Activated CD4-positive, alpha-beta T cell treated with anti-CD3 and anti-CD28 coated beads, Interleukin-2, Interleukin-4, amounts not matched to agents 100 ng/mL and 50 ng/mL, durations not matched to agents 16 hours and 8 hours (primary cell): Measurements from ENCODE around the gene MEAK7.
A peak's percentile ranks its signal among the peaks of the same experiment; 100 is the strongest.

ENCODE experiments used
- DNase-seq: peaks from one replicate; pipeline ENCODE4 v3.0.0-alpha.2; 2020; ENCODE audit warnings: low spot score

The MEAK7 gene

DNA sequence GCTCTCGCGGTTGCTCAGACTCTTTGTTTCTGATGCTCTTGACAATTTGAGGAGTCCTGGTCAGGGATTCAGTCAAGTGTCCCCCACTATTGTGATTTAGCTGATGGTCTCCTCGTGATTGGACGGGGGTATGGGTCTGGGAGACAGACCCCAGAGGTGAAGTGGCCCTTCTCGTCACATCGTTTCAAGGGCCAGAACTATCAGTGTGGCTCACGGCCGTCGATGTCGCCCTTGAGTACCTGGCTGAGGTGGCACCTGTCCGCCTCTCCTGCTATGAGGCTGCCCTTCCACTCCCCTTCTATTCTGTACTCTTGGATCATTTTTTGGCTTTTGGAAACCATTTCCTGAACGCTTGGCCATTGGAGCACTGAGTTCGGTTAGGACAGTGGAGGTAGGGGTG, 7.4 kb upstream of the MEAK7 start:
- no peak for DNase-seq

DNA sequence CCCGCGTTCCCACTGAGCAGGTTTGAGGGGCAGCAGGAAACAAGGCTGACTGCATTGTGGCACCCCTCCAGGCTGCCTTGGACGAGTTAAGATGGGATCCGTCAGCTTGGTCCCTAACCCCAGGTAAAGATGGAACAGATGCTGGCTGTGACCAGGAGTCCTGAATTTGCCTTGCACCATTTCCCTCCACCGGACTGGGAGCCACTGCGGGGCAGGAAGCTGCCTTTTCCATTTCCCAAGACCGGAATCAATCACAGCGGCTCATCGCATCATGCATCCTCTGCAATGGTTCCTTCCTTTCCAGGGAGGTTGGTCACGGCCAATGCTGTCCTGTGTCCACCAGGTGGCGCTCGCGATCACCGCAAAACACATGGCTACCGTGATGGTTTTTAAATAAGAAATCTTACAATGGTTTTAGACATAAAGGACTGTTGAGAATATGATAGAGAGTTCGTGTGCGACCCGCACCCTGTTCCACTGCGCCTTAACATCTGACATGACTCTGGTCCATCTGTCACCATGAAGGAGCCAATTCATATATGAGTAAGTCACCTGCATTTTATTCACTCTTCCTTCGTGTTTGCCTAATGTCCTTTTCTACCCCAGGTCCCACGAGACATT, 6.8 kb upstream of the MEAK7 start:
- peak; percentile 88 for DNase-seq

DNA sequence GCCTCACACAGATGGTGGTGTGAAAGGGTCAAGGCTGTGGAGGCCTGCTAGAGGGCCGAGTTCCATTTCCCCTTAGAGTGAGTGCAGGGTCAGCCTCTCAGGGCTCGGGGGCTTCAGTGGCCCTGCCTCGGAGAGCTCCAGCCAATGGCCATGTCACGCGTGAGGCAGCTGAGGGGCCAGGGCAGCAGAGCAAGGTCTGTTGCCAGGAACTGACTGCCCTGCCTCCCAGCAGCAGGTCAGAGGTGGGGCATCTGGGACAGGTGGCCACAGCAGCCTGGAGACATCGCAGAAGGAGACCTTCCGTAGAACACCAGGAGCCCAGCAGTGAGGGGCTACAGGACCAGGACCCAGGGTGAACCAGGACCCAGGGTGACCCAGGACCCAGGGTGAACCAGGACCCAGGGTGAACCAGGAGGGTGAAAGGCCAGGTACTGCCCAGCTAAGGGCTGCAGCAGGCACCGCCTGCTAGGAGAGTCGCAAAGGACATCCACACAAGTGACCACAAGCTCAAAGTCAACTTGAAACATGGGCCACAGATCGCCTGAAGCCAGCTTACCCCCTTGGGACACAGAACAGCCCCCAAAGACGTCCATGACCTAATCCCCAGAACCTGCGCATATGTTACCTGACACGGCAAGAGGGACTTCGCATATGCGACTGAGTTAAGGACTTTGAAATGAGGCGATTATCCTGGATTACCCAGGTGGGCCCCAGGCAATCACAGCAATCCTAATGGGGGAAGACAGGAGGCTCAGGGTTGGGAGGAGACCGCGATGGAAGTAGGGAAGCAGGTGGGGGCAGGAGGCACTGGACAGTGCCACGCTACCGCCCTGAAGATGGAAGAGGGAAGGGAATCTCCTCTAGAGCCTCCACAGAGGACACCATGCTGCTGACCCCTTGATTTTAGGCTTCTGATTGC, 4.8 kb upstream of the MEAK7 start:
- DNase-seq = no peak

DNA sequence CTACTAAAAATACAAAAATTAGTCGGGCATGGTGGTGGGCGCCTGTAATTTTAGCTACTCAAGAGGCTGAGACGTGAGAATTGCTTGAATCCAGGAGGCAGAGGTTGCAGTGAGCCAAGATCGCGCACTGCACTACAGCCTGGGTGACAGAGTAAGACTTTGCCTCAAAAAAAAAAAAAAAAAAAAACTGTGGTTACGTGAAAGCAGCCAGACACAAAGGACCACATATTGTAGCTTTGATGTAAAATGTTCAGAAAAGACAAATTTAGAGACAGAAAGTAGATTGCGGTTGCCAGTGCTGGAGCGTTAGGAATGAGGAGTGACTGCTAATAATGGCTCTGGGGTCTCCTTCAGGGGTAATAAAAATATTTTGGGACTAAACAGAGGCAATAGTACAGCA, 4.0 kb upstream of the MEAK7 start:
- no peak for DNase-seq

DNA sequence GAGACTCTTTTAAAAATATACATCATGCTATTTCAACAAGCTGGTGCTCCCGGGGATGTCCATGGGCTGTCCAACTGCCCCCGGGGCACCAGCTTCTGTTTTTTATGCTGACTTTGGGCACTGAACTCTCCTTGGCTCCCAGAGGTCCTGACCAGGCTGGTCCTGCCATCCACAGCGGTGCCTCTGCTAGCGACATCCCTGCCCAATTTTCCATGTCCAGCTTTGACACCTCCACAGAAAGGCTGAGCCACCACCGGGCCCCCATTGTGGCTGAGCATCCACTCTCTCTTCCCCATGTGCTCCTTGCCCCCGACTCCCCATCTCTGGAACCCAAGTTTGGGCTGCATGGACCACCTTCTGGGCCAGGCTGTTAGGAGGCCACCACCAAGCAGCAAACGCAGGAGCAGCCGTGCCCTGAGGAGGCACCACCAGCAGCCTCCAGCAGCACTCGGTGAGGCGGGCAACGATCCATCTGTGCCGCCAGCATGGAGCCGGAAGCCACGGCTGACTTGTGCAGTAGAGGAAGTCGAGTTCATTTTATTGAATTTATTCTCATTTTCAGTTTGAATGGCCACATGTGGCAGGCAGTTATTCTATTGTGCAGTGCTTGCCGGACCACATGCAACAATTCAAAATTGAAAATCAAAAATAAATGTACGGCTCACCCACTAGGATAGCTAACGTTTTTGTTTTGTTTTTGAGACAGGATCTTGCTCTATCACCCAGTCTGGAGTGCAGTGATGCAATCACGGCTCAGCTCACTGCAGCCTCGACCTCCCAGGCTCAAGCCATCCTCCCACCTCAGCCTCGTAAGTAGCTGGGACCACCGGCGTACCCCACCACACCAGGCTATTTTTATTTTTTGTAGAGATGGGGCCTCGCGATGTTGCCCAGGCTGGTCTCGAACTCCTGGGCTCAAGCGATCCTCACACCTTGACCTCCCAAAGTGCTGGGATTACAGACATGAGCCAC, 2.8 kb upstream of the MEAK7 start:
- no peak for DNase-seq

DNA sequence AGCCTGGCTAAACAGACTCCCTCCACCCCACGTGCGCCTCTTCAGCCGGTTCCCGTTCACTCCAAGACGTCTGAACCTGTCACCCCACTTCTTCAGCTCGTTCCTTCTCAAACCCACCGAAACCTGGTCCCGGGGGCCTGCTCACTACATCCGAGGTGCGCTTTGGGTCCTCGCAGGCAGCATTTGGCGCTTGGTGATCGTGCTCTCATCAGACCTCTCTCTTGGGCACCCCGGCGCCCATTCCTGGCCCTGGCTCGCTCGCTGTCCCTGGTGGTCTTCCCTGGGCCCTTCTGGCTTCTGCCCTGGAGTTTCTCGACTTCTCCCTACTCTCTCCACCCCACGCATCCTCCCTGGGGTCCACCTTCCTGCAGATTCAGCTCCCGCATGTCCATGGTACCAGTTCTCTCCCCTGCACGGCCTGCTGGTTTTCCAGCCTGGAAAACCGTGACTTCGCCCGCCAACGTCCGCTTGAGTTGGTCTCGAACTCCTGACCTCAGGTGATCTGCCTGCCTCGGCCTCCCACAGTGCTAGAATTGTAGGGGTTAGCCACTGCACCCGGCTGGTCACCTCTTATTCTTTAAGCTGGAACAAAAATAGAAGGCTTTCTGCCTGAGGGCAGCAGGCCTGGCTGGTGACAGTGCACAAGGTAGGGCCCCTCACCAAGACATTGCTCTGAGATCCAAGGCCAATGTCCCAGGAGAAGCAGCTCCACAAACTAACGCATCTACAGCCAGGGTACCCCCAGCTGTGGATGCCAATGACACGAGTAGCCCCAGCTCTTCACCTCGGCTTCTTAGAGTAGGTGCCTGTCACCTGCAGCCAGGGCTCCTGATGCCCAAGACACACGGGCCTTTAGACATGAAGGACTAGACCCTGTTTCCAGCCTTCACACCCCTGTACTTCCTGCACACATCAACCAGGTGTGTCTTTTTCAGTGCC, 1.1 kb upstream of the MEAK7 start:
- DNase-seq = no peak

DNA sequence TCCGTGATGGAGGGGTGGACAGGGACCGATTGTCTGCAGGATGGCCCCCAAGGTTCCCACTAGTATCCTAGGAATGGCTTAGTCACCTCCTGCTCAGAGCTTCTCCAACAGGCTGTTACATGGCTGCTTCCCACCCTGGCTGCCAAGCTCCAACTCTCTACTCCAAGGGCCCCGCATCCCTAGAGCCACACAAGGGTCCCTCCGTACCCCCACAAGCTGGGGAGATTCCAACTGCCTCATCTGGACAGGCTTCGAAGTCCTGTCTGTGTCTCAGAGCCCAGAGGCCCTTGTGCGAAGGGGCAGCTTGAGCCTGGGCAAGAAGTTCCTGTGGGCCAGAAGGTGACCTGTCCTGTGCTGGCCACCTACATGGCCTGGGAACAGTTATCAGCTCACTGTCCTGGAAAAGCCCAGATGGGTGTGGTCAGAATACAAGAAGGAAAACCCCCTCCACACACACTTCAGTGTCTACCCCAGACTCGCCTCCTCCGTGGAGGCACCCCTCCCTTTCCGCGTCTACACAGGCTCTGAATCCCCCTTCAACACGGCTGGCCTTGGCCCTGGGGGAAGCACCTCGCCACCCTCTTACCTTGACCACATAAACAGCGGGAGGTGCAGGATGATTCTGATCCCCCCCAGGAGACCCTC, 586 bp downstream of the MEAK7 start:
- no peak for DNase-seq

DNA sequence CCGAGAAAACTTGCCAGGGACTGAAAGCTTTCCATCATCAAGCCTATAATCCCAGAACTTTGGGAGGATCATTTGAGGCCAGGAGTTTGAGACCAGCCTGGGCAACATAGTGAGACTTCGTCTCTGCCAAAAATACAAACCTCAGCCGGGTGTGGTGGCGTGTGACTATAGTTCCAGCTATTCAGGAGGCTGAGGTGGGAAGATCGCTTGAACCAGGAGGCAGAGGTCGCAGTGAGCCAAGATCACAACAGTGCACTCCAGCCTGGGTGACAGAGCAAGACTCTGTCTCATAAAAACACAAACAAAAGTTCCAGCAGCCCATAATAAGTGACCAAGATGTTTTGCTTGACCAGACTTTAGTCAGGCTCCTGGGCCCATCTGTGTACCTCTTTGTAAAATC, 1.9 kb downstream of the MEAK7 start:
- DNase-seq = no peak

DNA sequence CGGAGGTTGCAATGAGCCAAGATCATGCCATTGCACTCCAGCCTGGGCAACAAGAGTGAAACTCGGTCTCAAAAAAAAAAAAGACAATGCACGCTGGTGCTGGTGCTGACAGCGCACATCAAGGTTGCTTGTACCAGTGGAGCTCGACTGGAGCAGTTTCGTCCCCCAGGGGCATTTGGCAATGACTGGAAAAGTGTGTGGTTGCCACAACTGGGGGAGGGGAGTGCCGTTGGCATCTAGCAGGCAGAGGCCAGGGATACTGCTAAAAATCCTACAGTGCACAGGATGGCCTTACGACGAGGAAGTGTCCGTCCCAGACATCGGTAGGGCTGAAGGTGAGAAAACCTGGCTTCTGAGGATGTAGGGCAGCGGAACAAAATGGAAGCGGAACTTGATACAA, 2.4 kb downstream of the MEAK7 start:
- no peak for DNase-seq

DNA sequence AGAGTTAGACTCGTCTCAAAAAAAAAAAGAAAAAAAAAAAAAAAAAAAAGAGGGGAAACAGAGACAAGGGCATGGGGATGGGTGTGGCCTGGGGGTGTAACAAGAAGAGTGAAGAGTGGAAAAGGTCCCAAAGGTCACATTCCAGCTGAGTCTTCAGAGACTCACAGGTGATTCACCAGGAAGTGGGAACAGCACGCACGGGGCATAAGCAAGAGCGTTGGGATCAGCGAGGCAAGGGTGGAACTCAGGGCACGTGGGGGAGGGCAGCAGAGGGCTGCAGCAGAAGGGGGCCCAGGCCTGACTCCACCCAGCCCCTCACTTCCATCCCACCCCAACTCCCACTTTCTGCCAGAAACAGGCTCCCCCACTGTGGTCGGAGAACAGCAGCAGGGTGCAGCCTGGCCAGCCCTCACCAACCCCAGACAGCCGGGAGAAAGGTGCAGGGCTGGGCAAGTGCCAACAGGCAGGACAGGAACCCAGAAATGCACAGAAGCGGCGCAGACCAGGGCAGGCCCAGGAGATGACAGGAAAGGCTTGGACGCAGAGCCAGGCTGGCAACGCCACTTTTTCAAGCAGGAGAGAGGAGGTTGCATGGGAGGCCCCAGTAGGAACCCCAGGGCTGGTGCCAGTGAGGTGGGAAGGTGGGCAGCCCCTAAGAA, 3.3 kb downstream of the MEAK7 start:
- DNase-seq = no peak

DNA sequence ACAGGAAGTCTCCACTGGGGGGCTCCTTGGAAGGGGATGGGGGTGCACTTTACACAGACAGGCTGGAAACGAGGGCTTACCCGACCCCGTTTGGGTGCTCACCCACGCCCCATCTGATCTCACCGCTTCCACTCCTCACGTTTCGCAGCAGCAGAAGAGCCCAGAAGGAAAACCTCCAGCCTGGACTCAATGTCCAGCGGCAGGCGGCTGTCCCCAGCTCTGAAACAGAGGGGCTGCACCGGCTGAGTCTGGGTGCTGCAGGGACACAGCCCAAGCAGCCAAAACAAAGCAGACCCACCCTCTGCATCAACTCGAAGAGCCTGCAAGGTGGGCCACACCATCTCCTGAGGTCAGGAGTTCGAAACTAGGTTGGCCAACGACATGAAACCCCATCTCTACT, 3.9 kb downstream of the MEAK7 start:
- DNase-seq = no peak

DNA sequence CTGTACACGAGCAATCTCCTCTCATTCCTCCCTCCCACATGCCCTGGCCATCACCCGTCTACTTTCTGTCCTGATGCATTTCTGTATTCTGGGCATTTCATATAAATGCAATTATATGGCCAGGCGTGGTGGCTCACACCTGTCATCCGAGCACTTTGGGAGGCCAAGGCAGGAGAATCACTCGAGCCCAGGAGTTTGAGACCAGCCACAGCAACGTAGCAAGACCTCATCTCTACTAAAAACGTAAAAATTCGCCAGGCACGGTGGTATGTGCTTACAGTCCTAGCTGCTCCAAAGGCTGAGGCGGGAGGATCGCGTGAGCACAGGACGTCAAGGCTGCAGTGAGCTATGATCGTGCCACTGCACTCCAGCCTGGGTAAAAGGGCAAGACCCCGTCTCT, 4.8 kb downstream of the MEAK7 start:
- DNase-seq = no peak

DNA sequence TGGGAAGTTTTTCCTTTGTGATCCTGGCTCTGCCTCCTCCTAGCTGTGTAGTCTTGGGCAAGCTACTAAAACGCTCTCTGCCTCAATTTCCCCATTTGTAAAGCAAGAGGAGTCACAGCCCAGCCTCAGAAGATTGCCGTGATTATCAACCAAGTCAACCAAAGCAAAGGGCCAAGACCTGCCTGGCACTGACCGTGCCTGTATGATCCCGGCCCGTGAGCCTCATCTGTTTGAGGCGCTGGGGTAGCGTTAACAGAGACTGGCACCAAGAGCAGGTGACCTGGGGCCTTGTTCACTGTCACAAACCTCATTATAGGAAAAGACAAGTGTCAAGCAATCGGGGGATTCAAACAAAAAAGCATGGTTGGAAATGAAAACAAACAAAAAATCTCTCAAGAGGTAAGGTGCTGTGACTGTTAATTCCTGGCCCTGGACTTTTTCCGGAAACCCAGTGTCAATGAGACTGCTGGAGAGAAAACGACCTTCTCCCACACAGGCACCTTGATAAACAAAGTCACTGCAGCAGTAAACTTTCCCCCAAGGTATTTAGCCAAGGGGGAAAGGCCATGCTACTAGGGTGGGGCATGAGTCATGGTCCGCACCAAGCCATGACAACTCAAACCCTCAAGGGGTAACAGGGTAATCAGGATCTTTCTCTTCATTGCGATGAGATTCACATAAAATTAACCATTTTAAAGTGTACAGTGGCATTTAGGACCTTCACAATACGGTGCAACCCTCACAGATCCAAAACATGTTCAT, 5.4 kb downstream of the MEAK7 start:
- DNase-seq = no peak

DNA sequence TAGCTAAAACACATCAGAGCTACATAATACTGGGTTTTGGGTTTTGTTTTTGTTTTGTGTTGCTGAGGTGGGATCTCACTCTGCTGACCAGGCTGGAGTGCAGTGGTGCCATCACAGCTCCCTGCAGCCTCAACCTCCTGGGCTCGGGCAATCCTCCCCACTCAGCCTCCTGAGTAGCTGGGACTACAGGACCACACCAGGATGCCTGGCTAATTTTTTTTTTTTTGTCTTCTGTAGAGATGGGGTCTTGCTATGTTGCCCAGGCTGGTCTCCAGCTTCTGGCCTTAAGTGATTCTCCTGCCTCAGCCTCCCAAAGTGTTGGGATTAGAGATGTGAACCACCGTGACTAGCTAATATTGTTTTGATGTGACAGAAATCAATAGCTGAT, 6.2 kb downstream of the MEAK7 start:
- DNase-seq = no peak

DNA sequence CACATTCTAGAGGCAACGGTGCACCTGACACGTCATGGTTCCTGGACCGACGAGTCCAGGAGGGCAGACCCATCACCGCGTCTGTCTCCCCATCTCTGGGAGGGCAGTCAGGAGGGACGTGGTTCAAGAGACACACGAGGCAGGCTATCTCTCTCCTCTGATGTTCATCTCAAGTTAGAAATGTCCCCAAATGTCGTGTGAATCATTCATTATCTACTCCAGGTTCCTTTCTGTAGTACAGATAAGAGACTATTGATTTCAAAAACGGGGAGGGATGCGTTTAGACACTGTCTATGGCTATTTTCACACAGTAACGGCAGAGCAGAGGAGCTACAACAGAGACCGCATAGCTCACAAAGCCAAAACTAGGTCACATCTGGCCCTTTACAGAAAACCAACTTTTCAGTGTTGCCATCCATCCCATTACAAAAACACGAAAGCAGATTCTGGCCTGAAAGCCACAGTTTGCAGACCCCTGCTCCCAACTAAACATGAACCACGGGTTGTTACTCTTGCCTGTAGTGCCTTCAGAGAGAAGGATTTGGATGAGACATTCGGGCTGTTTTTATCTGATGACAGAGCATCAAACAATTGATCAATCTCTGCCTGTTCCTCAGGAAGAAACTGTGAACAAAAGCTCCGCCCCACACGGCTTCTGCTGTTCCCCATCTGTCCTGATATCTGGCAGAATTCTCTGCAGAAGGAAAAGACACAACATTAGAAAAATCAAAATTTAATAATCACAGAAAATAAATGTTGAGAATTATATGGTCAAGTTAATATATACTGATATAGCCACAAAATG, 6.8 kb downstream of the MEAK7 start:
- DNase-seq = no peak

DNA sequence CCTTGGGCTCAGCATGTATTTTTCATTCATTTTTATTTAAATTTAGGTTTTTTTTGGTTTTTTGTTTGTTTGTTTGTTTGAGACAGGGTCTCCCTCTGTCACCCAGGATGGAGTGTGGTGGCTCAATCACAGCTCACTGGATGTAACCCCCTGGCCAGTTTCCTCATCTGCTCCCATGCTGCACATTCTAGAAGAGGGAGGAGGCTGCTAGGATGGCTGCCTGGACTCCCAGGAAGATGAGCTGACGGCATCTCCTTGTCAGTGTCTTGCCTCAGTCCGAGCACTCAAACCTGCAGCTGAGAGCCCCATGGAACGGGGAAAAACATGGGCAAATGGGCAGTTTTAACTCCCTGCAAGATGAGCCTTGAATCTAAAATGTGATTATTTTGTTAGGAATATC, 7.5 kb downstream of the MEAK7 start:
- no peak for DNase-seq

DNA sequence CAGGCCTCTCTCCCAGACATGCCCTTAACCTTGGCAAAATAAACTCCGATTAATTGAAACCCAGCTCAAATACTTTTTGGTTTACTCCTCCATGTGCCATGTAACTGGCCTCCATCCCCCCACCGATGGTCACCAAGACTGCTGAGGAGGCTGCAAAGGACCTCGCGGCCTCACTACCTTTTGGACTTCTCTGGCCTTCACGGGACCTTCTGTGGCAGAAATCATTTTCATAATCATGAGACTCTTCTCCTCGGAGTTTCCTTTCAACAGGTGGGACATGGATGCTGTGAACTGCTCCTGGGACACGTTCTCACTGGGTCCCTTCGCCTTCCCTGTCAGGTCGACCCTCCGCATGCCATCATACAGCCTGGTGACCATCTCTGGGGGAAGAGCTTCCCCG, 9.0 kb downstream of the MEAK7 start:
- DNase-seq = no peak

DNA sequence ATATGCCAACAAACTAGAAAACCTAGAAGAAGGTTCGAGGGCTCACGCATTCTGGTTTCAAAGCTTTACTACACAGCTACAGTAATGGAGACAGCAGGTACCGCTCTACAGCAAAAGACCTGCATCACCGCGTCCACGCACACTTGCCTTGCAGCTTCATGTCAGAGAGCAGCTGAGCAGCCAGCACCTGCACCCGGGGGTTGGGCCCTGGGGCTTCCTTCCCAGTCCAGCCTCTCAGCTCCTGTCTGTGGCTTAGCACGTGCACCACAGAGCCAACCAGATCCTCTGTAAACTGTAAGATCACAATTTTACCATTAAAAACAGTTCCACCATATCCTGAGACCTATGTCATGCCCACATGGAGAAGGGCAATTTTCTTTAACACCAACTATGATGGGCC, 15.3 kb downstream of the MEAK7 start:
- no peak for DNase-seq

DNA sequence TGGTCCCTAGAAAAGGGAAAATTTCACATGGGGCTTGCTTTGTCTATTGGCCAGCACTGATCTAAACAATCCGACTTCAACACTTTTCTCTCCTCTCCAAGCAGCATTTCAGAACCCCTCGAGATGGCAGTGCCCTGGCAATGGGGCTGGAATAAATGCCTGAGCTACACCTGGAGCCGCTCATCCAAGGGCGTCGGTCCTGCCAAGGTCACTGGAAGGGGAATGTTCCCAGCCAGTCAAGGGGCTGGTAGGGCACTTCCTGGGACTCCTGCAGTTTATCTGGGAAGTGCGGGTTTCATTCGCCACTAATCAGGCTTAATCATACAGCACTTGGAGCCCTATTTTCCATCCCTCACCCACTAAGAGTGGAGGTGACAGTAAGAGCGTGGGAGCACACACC, 17.1 kb downstream of the MEAK7 start:
- DNase-seq = no peak
